GM21381 (cell line): Measurements from ENCODE around the gene NUDT21.
"Not testable (repeated sequence)": the region's sequence is repeated elsewhere in the genome, so short reads cannot be mapped to it uniquely, and the experiment has no call there.

Experiments used
- ATAC-seq: cut with Tn5 transposase; IDR thresholded peaks from one replicate; pipeline ENCODE4 v1.9.1; 2021; ENCODE audit warnings: mild to moderate bottlenecking, moderate library complexity; ENCODE audit not compliant: unreplicated experiment

The NUDT21 gene

GRCh38 chr16:56450986-56451752 lies at the start of gene NUDT21, which contains the start of gene OGFOD1:
NUDT21 (minus strand) TSS chr16:56451332; CDS start chr16:56451202, 130 bp downstream.
OGFOD1 (plus strand) TSS chr16:56451554; CDS start chr16:56451613, 59 bp downstream.
- peak; percentile 98 for ATAC-seq

GRCh38 chr16:56493815-56494214 lies 42.7 kb upstream of the NUDT21 start:
- no peak for ATAC-seq

- no peak for ATAC-seq
These were observed 42.0 kb upstream of the NUDT21 start for GRCh38 chr16:56493126-56493525.

- ATAC-seq = no peak
These were observed 40.6 kb upstream of the NUDT21 start for GRCh38 chr16:56491657-56492261.

GRCh38 chr16:56488868-56489267 lies 37.7 kb upstream of the NUDT21 start:
- not testable (repeated sequence) for ATAC-seq

GRCh38 chr16:56488035-56488434 lies 36.9 kb upstream of the NUDT21 start:
- ATAC-seq = no peak

- no peak for ATAC-seq
These were observed 32.3 kb upstream of the NUDT21 start for GRCh38 chr16:56483394-56483793.

GRCh38 chr16:56482683-56483236 lies 31.6 kb upstream of the NUDT21 start:
- ATAC-seq = no peak

GRCh38 chr16:56481468-56482122 lies 30.5 kb upstream of the NUDT21 start:
- no peak for ATAC-seq

GRCh38 chr16:56480776-56481467 lies 29.8 kb upstream of the NUDT21 start:
- no peak for ATAC-seq

- ATAC-seq = no peak
These were observed 28.3 kb upstream of the NUDT21 start for GRCh38 chr16:56479469-56479868.

GRCh38 chr16:56478281-56479049 lies 27.3 kb upstream of the NUDT21 start:
- ATAC-seq = no peak

GRCh38 chr16:56477096-56477878 lies 26.2 kb upstream of the NUDT21 start:
- ATAC-seq = no peak

GRCh38 chr16:56475201-56475600 lies 24.1 kb upstream of the NUDT21 start:
- ATAC-seq = no peak

GRCh38 chr16:56470666-56471065 lies 19.5 kb upstream of the NUDT21 start:
- no peak for ATAC-seq

GRCh38 chr16:56470232-56470631 lies 19.1 kb upstream of the NUDT21 start:
- no peak for ATAC-seq

GRCh38 chr16:56469748-56470147 lies 18.6 kb upstream of the NUDT21 start:
- no peak for ATAC-seq

- no peak for ATAC-seq
These were observed 17.7 kb upstream of the NUDT21 start for GRCh38 chr16:56468800-56469199.

- no peak for ATAC-seq
These were observed 15.2 kb upstream of the NUDT21 start for GRCh38 chr16:56466344-56466743.
